ENCODE results near the gene PLA2G4F.

The PLA2G4F gene, protein sequence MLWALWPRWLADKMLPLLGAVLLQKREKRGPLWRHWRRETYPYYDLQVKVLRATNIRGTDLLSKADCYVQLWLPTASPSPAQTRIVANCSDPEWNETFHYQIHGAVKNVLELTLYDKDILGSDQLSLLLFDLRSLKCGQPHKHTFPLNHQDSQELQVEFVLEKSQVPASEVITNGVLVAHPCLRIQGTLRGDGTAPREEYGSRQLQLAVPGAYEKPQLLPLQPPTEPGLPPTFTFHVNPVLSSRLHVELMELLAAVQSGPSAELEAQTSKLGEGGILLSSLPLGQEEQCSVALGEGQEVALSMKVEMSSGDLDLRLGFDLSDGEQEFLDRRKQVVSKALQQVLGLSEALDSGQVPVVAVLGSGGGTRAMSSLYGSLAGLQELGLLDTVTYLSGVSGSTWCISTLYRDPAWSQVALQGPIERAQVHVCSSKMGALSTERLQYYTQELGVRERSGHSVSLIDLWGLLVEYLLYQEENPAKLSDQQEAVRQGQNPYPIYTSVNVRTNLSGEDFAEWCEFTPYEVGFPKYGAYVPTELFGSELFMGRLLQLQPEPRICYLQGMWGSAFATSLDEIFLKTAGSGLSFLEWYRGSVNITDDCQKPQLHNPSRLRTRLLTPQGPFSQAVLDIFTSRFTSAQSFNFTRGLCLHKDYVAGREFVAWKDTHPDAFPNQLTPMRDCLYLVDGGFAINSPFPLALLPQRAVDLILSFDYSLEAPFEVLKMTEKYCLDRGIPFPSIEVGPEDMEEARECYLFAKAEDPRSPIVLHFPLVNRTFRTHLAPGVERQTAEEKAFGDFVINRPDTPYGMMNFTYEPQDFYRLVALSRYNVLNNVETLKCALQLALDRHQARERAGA

DNA sequence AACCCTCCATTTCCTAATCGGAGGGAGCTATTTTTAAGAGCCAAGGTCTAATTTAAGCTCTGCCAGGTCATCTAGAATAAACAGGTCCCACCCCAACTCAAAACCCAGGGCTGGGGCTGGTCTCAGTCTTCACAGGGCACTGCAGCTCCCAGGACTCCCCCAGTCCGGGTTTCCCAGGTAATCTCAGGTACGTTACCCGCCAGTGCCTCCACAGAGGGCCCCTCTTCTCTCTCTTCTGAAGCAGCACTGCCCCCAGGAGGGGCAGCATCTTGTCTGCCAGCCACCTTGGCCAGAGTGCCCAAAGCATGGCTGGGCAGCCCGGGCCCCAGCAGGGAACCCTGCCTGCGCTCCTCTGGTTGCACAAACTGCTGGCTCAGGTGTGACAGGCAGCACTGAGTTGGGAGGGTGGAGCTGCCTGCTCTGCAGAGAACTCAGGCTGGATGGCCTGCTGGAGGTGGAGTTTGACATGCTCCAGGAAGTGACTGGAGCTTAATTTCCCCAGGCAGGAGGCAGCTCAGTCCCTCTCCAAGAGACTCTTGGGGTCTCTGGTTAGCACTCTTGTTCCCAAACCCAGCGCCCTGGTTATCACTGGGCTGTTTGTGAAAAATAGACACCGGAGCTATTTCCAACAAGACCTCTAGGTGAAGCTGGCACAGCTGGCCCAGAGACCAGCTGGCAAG, at the start of gene PLA2G4F:
TSS of gene PLA2G4F (minus strand) at position 394 of the 680 bp plus-strand sequence. CDS start at position 307, 87 bp downstream.
- in situ Hi-C loops (cut with HindIII; ENCODE audit: low pct_ligation_motif_present, low sequenced_read_pairs), result no loop called here
- H3K4me3 ChIP-seq (ENCODE audit: low read depth, low read length), result no peak within 1 kb of the TSS

DNA sequence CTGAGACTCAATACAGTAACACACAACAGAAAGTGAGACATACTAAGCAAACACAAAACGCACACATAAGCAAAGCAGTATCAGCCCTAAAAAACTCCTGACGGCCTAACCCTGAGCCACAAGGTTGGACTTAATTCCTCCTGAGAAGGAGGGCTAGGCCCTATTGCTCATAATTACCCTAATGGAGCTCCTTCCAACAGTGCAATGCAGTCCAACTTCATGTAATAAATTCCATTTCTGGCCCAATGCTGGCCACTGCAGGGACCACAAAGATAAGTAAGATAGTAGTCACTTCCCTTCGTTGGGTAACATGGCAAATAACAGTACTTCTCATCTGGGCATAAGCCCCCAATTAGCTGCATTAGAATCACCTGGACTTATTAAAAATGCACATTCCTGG, 47.5 kb upstream of the PLA2G4F start:
- Histone ChIP-seq H3K27ac (no peak overlapping the region), H3K27me3 (replicated peaks) (no peaks in the 10 kb centered on the region), H3K4me3 (ENCODE audit: low read depth, low read length) (no peak overlapping the region), H3K36me3 (replicated peaks) (no peaks in the 10 kb centered on the region)
- TF ChIP-seq, protein P1, sequence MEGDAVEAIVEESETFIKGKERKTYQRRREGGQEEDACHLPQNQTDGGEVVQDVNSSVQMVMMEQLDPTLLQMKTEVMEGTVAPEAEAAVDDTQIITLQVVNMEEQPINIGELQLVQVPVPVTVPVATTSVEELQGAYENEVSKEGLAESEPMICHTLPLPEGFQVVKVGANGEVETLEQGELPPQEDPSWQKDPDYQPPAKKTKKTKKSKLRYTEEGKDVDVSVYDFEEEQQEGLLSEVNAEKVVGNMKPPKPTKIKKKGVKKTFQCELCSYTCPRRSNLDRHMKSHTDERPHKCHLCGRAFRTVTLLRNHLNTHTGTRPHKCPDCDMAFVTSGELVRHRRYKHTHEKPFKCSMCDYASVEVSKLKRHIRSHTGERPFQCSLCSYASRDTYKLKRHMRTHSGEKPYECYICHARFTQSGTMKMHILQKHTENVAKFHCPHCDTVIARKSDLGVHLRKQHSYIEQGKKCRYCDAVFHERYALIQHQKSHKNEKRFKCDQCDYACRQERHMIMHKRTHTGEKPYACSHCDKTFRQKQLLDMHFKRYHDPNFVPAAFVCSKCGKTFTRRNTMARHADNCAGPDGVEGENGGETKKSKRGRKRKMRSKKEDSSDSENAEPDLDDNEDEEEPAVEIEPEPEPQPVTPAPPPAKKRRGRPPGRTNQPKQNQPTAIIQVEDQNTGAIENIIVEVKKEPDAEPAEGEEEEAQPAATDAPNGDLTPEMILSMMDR (IDR thresholded peaks at IDR 0.05; ENCODE audit: low read depth, low read length, missing control alignments), result no peak
- in situ Hi-C loops (cut with HindIII; ENCODE audit: low pct_ligation_motif_present, low sequenced_read_pairs), result no loop called here
- no peak for DNase-seq

More for the DNA sequence above, at the start of gene PLA2G4F:
- Histone ChIP-seq H3K36me3 (replicated peaks) (peaks cover 23% of the 10 kb centered on the region), H3K27ac (no peak within 1 kb of the TSS), H3K27me3 (replicated peaks) (no peaks in the 10 kb centered on the region)
- TF ChIP-seq, protein P1 (IDR thresholded peaks at IDR 0.05; ENCODE audit: low read depth, low read length, missing control alignments), result peak; percentile 9
- no peak for DNase-seq

DNA sequence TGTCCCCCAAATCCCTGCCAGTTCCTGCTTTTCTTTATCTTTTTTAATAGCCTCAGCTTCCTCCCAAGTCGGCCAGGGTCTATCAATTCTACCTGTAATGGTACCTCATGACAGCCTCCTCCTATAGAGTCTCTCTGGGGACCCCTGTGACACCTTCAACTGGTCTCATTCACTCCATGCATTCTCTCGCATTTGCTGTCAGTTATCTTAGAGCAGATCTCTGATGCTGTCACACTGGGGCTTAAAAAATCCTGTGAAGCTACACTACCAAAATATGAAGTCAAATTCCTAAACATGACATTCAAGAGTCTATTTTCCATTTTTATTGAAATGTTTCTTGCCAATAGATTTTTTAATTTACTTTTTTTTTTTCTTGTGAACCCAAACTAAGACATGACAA, 46.2 kb upstream of the PLA2G4F start:
- in situ Hi-C loops (cut with HindIII; ENCODE audit: low pct_ligation_motif_present, low sequenced_read_pairs), result no loop called here

DNA sequence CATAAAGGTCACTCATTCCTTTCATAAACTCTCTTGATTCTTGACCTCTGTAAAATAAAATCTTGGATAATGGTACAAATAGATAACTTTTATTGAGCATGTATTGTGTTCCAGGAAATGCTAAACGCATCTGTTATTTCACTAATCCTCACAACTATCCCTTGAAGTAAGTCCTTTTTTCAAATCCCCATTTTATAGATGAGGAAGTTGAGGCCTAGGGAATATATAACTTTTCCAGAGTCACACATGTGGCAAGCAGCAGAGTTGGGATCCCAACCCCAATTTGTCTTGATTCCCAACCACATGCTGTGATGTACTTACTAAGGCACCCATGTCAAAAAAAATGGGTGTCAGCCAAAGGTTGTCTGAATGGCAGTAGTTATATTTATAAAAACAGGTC, 45.4 kb upstream of the PLA2G4F start:
- TF ChIP-seq, protein P1 (IDR thresholded peaks at IDR 0.05; ENCODE audit: low read depth, low read length, missing control alignments), result no peak
- Histone ChIP-seq H3K27ac (no peak overlapping the region), H3K36me3 (replicated peaks) (no peaks in the 10 kb centered on the region), H3K27me3 (replicated peaks) (no peaks in the 10 kb centered on the region), H3K4me3 (ENCODE audit: low read depth, low read length) (no peak overlapping the region)
- in situ Hi-C loops (cut with HindIII; ENCODE audit: low pct_ligation_motif_present, low sequenced_read_pairs), result no loop called here
- no peak for DNase-seq

More for the DNA sequence above, 46.2 kb upstream of the PLA2G4F start:
- Histone ChIP-seq H3K27me3 (replicated peaks) (no peaks in the 10 kb centered on the region), H3K36me3 (replicated peaks) (no peaks in the 10 kb centered on the region), H3K27ac (no peak overlapping the region), H3K4me3 (ENCODE audit: low read depth, low read length) (no peak overlapping the region)
- TF ChIP-seq, protein P1 (IDR thresholded peaks at IDR 0.05; ENCODE audit: low read depth, low read length, missing control alignments), result no peak
- no peak for DNase-seq

DNA sequence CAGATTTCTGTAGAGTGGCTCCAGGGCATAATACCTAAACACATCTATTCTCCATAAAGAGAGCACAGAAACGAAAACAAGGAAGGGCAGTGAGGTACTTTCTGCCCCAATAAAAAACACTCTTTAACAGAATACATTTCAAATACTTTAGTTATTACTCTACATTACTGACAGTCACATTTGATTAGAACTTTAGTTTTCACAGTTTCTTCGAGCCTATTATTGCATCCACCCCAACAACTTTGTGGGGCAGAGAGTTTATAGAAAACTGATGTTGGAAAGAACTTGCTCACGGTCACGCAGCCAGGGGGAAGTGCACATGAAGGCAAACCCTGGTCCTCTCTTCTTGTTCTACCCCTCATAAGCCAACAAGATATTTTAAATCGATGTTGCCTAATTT, 42.7 kb upstream of the PLA2G4F start:
- in situ Hi-C loops (cut with HindIII; ENCODE audit: low pct_ligation_motif_present, low sequenced_read_pairs), result no loop called here
- Histone ChIP-seq H3K4me3 (ENCODE audit: low read depth, low read length) (no peak overlapping the region), H3K36me3 (replicated peaks) (peaks cover 4% of the 10 kb centered on the region), H3K27me3 (replicated peaks) (no peaks in the 10 kb centered on the region), H3K27ac (no peak overlapping the region)
- DNase-seq, result no peak
- TF ChIP-seq, protein P1 (IDR thresholded peaks at IDR 0.05; ENCODE audit: low read depth, low read length, missing control alignments), result no peak

Measured in brain microvascular endothelial cell (primary cell).